Spleen (tissue), 7 donors: Measurements from ENCODE around the gene TCAF1.

ENCODE experiments used
- CTCF ChIP-seq, 11 experiments: fragments of 200-600 bp in 7 of 11; fragments of 450-650 bp in 4 of 11; sonication (generic) in 4 of 11; IDR thresholded peaks in 8 of 11; conservative IDR thresholded peaks in 3 of 11; 1 replicate in 7 of 11; 2 replicates in 4 of 11; pipeline versions ENCODE4 v1.4.0 to v1.8.0; 2016 to 2021; ENCODE audit warnings: antibody characterized with exemption in 11 of 11, inconsistent platforms in 4 of 11, mild to moderate bottlenecking in 1 of 11
- POLR2A ChIP-seq, 3 donors: fragments of 450-650 bp; IDR thresholded peaks; one replicate each; pipeline ENCODE4 v1.5.1; 2017; ENCODE audit warnings: antibody characterized with exemption in 3 of 3, mild to moderate bottlenecking in 1 of 3
- POLR2AphosphoS5 ChIP-seq, 3 donors: sonication (generic); formaldehyde crosslinking; IDR thresholded peaks; one replicate each; pipeline ENCODE4 v1.5.1; 2017; ENCODE audit warnings: antibody characterized with exemption in 3 of 3
- donor health status: DM: no; HTN: no; CAD: no; lungs with moderate emphysema.
- donor health status: DM: no; HTN: no; CAD: no.
- donor health status: DM: no; HTN: no; CAD: no.

GRCh38 chr7:143892527-143893300, 9.3 kb downstream of the TCAF1 start:
- TF ChIP-seq CTCF (IDR thresholded peaks at IDR 0.05 in 8 of 11, conservative IDR thresholded peaks at IDR 0.05 in 3 of 11) (no peak), POLR2AphosphoS5 (IDR thresholded peaks at IDR 0.05) (no peak), POLR2A (IDR thresholded peaks at IDR 0.05) (no peak)
